Ectodermal cell (in vitro differentiated cells): ENCODE results near the gene NTPCR.
"Not testable (repeated sequence)": the region's sequence is repeated elsewhere in the genome, so short reads cannot be mapped to it uniquely, and the experiment has no call there.

Experiments used
- H3K27ac ChIP-seq: 2 replicates; pipeline ENCODE4 v1.7.0; 2013; ENCODE audit warnings: mild to moderate bottlenecking, low read depth, low read length; ENCODE audit not compliant: insufficient read depth, poor library complexity, severe bottlenecking
- H3K27me3 ChIP-seq: 2 replicates; pipeline ENCODE4 v1.7.0; 2013; ENCODE audit warnings: mild to moderate bottlenecking, low read length; ENCODE audit not compliant: insufficient read depth, control insufficient read depth, poor library complexity, severe bottlenecking
- H3K36me3 ChIP-seq: one replicate; pipeline ENCODE4 v1.7.0; 2013; ENCODE audit warnings: low read length; ENCODE audit not compliant: control insufficient read depth, insufficient read depth
- H3K4me1 ChIP-seq: one replicate; pipeline ENCODE4 v1.7.0; 2013; ENCODE audit warnings: low read length; ENCODE audit not compliant: control insufficient read depth, insufficient read depth
- H3K4me3 ChIP-seq: 2 replicates; pipeline ENCODE4 v1.7.0; 2013; ENCODE audit warnings: low read depth, low read length, control low read depth; ENCODE audit not compliant: insufficient read depth
- H3K9me3 ChIP-seq: 2 replicates; pipeline ENCODE4 v1.7.0; 2013; ENCODE audit warnings: mild to moderate bottlenecking, low read length, moderate library complexity; ENCODE audit not compliant: control insufficient read depth
- WGBS, 2 experiments: methylation state at CpG; one replicate each; pipeline ENCODE4 v1.1.7; 2013; ENCODE audit warnings: missing lambda C conversion rate in 2 of 2; 5-methylcytosine and 5-hydroxymethylcytosine counted together

The NTPCR gene

DNA sequence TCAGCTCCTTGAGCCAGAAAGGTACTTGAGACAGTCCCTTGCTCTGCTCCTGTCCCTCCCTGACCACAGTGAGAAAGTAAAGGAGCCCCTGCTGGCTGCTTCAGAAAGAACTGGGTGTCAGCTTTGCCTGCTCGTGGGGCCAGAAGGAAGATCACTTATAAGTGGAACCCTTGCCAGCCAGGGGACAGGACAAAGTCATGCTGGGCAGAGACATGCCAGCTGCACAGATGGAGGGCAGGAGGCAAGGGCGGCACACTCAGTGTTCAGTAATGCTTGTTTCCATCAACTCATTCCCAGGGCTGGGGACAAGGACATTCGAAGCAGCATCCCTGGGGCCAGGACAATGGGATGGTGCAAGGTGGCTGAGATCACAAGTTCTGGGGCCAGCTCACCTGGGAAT, 41.8 kb downstream of the NTPCR start:
- no peaks in the 10 kb centered on the region for H3K4me1 ChIP-seq
- H3K27me3 ChIP-seq: no peaks in the 10 kb centered on the region
- 93 to 95% methylated on average over 3 of the region's 3 CpGs for WGBS, 2 experiments
- no peak overlapping the region for H3K27ac ChIP-seq
- H3K4me3 ChIP-seq: no peak overlapping the region
- H3K36me3 ChIP-seq: peaks cover 12% of the 10 kb centered on the region
- no peaks in the 10 kb centered on the region for H3K9me3 ChIP-seq

DNA sequence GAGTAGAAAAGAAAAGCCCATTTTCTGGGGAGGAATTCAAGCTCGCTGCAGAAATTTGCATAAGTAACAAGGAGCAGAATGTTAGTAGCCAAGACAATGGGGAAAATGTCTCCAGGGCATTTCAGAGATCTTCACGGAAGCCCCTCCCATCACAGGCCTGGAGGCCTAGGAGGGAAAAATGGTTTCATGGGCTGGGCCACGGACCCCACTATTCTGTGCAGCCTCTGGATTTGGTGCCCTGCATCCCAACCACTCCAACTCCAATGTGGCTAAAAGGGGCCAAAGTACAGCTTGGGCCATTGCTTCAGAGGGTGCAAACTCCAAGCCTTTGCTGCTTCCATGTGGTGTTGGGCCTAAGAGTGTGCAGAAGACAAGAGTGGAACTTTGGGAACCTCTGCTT, 43.1 kb downstream of the NTPCR start:
- peaks cover 23% of the 10 kb centered on the region for H3K36me3 ChIP-seq

DNA sequence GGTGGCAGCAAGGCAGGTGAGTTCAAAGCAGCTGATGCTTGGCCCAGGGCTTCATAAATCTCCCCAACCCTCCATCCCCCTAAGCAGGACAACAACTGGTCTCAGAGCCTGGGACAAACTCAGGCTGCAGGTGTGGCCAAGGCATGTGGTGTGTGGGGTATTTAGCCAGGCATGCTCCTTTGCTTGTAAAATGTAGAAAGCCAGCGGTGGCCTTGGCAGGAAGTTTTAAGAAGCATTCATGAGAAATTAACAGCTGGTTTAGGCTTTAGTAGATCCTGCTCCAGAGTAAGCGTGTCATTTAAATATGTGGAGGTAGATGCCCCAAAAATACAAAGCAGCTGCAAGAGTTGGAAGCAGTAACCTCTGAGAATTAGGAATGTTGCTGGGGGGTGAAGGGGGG, 44.8 kb downstream of the NTPCR start:
- WGBS, 2 experiments: 94 to 99% methylated on average over 2 of the region's 2 CpGs

More for the DNA sequence above, 43.1 kb downstream of the NTPCR start:
- H3K4me3 ChIP-seq: no peak overlapping the region
- H3K27ac ChIP-seq: no peak overlapping the region
- no peaks in the 10 kb centered on the region for H3K27me3 ChIP-seq
- H3K4me1 ChIP-seq: no peaks in the 10 kb centered on the region
- 91 to 96% methylated on average over 3 of the region's 3 CpGs for WGBS, 2 experiments
- no peaks in the 10 kb centered on the region for H3K9me3 ChIP-seq

DNA sequence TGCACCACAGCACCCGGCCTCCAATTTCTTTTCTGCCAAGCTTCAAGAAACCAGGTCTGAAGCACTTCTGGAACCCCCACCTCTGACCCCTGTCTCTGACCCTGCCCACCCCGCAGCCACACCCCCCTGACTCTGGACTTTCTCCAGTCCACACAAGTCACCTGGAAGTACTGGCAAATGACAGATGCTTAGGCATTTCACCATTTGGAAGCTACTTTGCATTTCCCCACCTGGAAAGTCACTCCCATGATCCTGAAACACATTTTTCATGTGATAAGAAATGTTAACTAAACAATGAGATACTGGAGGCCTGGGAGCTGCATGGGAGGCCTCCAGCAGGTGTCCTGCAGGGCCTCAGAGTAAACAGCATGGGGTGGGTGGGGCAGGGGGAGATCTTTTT, 45.7 kb downstream of the NTPCR start:
- H3K27ac ChIP-seq: no peak overlapping the region
- WGBS, 2 experiments: 93 to 97% methylated on average over 2 of the region's 2 CpGs
- no peaks in the 10 kb centered on the region for H3K9me3 ChIP-seq
- no peak overlapping the region for H3K4me3 ChIP-seq
- H3K27me3 ChIP-seq: no peaks in the 10 kb centered on the region
- H3K36me3 ChIP-seq: peaks cover 23% of the 10 kb centered on the region
- no peaks in the 10 kb centered on the region for H3K4me1 ChIP-seq

More for the DNA sequence above, 44.8 kb downstream of the NTPCR start:
- Histone ChIP-seq H3K4me1 (no peaks in the 10 kb centered on the region), H3K4me3 (no peak overlapping the region), H3K27me3 (no peaks in the 10 kb centered on the region), H3K9me3 (no peaks in the 10 kb centered on the region), H3K36me3 (peaks cover 23% of the 10 kb centered on the region), H3K27ac (no peak overlapping the region)

DNA sequence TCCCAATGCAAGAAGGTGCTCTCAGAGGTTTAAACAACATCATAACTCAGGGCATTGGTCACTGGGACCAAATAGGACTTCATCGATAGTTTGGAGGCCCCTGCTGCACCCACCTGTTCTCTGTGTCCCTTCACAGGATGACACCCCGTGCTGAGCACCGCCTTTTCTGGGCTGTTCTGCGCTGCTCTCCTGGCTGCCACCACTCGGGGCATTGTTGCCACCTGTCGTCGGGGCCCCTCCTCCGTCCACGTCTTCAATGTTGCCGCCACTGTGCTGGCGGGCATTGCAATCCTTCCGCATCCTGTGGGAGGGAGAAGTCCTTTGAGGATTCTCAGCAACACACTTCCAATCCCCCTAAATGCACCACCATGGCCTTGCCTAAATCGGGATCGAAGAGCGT, 47.7 kb downstream of the NTPCR start:
- H3K27me3 ChIP-seq: no peaks in the 10 kb centered on the region
- no peaks in the 10 kb centered on the region for H3K9me3 ChIP-seq
- 95 to 96% methylated on average over 15 of the region's 15 CpGs for WGBS, 2 experiments
- H3K27ac ChIP-seq: no peak overlapping the region
- no peak overlapping the region for H3K4me3 ChIP-seq
- no peaks in the 10 kb centered on the region for H3K4me1 ChIP-seq
- peaks cover 23% of the 10 kb centered on the region for H3K36me3 ChIP-seq

DNA sequence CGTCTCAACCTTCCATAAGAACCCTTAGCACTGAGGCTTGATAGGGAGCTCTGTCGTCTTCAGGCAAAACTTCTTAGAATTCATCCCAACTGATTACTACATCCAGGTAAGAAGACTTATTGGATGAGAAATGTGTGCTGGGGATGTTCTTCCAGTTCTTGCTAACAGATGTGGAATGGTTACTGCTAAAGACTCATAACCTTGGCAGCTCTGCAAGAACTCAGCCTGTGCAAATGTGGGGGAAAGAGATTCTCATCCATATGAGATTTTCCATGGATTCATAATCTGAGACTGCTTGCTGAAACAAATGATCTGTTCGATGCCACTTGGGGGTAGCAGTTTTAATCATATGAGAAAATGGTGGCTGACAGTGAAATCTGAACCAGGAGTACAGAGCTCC, 48.2 kb downstream of the NTPCR start:
- Histone ChIP-seq H3K27ac (no peak overlapping the region), H3K4me3 (no peak overlapping the region), H3K9me3 (no peaks in the 10 kb centered on the region), H3K36me3 (peaks cover 22% of the 10 kb centered on the region), H3K4me1 (no peaks in the 10 kb centered on the region), H3K27me3 (no peaks in the 10 kb centered on the region)
- WGBS, 2 experiments: 92 to 96% methylated on average over 3 of the region's 3 CpGs

DNA sequence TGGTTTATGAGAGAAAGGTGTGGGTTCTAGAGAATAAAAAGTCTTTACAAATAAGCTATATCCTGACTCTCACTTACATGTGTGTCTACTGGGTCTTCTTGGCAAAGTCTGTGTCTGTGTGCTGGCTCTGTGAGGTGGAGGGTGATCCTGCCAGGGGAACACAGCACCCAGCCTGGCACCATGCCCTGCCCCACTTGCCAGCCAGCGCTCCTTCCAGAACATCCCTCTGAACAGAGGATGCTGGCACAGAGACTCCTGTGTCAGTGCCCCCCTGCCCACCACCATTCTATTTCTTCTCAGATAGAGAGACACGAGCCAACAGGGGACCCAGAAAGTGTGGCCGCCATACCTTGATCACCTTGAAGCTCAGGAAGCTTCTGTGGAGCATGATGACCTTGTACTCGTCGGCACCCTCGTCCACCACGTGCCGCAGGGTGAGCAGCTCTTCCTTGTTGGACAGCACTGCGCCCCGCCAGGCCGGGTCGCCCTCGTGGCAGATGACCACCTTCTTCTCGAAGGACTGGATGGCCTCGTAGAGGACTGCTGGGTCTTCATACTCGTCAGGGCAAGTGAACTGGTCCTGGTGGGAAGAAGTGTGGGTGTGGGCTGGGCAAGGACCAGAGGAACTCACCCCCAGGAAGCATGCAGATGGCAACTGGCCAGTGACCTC, 49.7 kb downstream of the NTPCR start:
- no peaks in the 10 kb centered on the region for H3K27me3 ChIP-seq
- H3K4me1 ChIP-seq: peaks cover 8% of the 10 kb centered on the region
- peaks cover 12% of the 10 kb centered on the region for H3K36me3 ChIP-seq
- H3K4me3 ChIP-seq: no peak overlapping the region
- no peak overlapping the region for H3K27ac ChIP-seq
- H3K9me3 ChIP-seq: no peaks in the 10 kb centered on the region
- 94 to 97% methylated on average over 16 of the region's 16 CpGs for WGBS, 2 experiments

DNA sequence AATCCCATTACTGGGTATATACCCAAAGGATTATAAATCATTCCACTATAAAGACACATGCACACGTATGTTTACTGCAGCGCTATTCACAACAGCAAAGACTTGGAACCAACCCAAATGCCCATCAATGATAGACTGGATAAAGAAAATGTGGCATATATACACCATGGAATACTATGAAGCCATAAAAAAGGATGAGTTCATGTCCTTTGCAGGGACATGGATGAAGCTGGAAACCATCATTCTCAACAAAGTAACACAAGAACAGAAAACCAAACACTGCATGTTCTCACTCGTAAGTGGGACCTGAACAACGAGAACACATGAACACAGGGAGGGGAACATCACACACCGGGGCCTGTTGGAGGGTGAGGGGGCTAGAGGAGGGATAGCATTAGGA, 53.2 kb downstream of the NTPCR start:
- H3K4me1 ChIP-seq: peaks cover 18% of the 10 kb centered on the region
- not testable (repeated sequence) for H3K27ac ChIP-seq, H3K27me3 ChIP-seq, H3K9me3 ChIP-seq, H3K36me3 ChIP-seq, H3K4me3 ChIP-seq
- WGBS, 2 experiments: 92 to 97% methylated on average over 3 of the region's 5 CpGs

DNA sequence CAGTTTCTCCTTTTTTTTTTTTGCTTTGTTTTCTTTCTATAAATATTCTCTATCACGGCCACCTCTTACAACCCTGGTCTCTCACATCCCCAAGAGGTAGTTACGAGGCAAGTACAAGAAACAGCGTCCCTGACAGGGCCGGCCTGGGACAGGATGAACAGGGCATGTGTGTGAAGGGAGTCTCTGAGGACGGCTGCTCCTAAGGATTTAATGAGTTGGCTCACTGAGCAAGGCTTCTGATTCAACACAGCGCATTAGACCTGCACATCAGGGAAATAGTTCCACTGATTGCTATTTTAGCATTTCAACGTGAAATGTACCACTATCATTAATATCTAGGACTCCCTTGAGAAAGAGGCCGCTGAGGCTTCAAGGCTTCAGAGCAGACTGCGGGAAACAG, 54.0 kb downstream of the NTPCR start:
- Histone ChIP-seq H3K36me3 (no peaks in the 10 kb centered on the region), H3K27me3 (no peaks in the 10 kb centered on the region), H3K4me1 (peaks cover 18% of the 10 kb centered on the region), H3K4me3 (no peak overlapping the region), H3K27ac (no peak overlapping the region), H3K9me3 (no peaks in the 10 kb centered on the region)
- WGBS, 2 experiments: 94 to 96% methylated on average over 8 to 9 of the region's 9 CpGs

DNA sequence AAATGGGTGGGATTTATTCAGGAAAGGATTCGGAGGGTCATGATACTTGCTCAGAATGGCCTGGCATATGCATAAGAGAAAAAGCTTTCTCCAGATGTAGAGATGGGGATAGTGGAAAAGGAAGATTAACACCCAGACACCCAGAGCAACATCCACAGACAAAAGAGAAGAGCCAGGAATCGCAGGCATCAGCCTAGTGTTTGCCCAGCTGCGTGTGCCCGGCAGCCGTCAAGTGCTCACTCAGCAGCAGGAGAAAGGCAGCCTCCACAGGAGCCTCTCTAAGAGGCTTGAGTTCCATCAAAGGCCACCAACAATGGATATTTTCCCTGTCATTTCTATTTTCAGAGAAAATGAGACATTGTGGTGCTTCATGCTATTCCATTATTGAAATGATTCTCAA, 54.7 kb downstream of the NTPCR start:
- Histone ChIP-seq H3K4me1 (peaks cover 18% of the 10 kb centered on the region), H3K36me3 (no peaks in the 10 kb centered on the region), H3K4me3 (no peak overlapping the region), H3K27ac (no peak overlapping the region), H3K9me3 (no peaks in the 10 kb centered on the region), H3K27me3 (no peaks in the 10 kb centered on the region)
- 73 to 74% methylated on average over 5 of the region's 5 CpGs for WGBS, 2 experiments

DNA sequence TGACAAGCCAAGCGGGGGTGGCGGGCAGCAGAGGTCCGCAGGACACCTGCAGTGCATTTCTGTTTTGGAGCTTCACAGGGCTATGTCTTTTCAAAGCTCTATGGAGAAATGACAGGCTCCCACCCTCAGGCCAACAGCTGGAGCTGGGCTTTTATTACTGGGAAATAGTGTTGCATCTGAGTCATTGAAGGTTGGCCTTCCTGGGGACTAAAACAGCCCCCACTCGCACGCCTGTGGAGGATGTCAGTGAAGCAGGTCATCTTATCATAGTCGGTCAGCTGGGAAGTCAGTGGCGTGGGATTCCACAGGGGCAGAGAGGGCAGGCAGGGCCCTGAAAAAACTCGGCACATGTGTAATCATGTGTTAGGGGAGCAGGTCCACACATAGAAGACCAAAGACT, 55.3 kb downstream of the NTPCR start:
- Histone ChIP-seq H3K4me3 (no peak overlapping the region), H3K27me3 (no peaks in the 10 kb centered on the region), H3K4me1 (peaks cover 18% of the 10 kb centered on the region), H3K27ac (no peak overlapping the region), H3K36me3 (no peaks in the 10 kb centered on the region), H3K9me3 (no peaks in the 10 kb centered on the region)
- WGBS, 2 experiments: 73 to 78% methylated on average over 8 of the region's 8 CpGs
